K562 (cell line): ENCODE measurements around the gene SLC11A1. TPM values are rescaled to one million over a fixed set of nuclear protein-coding genes. Genes with fewer than 3 reads are reported as not detected.

Source experiments
- ATF1 ChIP-seq, 2 experiments: fragments of 450-650 bp in 1 of 2; IDR thresholded peaks; 2 replicates each; pipeline ENCODE4 v1.6.1; 2016; ENCODE audit warnings: missing compliant biosample characterization in 1 of 2, missing genetic modification characterization in 1 of 2
- CBFA2T3 ChIP-seq: fragments of 450-650 bp; IDR thresholded peaks from 2 replicates; pipeline ENCODE4 v1.6.1; 2017
- E2F6 ChIP-seq, 2 experiments: IDR thresholded peaks; 2 replicates each; pipeline ENCODE4 v1.6.1; 2011; ENCODE audit warnings: borderline replicate concordance in 1 of 2, control low read depth in 1 of 2, low read depth in 1 of 2, low read length in 1 of 2, mild to moderate bottlenecking in 1 of 2, mixed read lengths in 1 of 2, moderate library complexity in 1 of 2; ENCODE audit not compliant: insufficient read depth in 1 of 2, insufficient read length in 1 of 2, poor library complexity in 1 of 2, severe bottlenecking in 1 of 2; ENCODE audit errors: extremely low read depth in 1 of 2
- KDM5B ChIP-seq: fragments of 200-600 bp; sonication (generic); IDR thresholded peaks from 2 replicates; pipeline ENCODE4 v1.6.1; 2012; ENCODE audit warnings: low read depth, mild to moderate bottlenecking, moderate library complexity, low read length, control low read depth, inconsistent platforms; ENCODE audit not compliant: insufficient replicate concordance
- MBD2 ChIP-seq: sonication (generic); IDR thresholded peaks from 2 replicates; pipeline ENCODE4 v1.6.1; 2016; ENCODE audit warnings: low read depth, borderline replicate concordance
- NCOR1 ChIP-seq: fragments of 450-650 bp; IDR thresholded peaks from 2 replicates; pipeline ENCODE4 v1.6.1; 2016; ENCODE audit warnings: mild to moderate bottlenecking, moderate library complexity
- PRDM10 ChIP-seq: fragments of 450-650 bp; IDR thresholded peaks from 2 replicates; pipeline ENCODE4 v1.6.1; 2018; ENCODE audit not compliant: partially characterized antibody
- SOX6 ChIP-seq: fragments of 450-650 bp; IDR thresholded peaks from 2 replicates; pipeline ENCODE4 v1.6.1; 2014; ENCODE audit warnings: mild to moderate bottlenecking
- polyA plus RNA-seq, 8 experiments: library from polyadenylated mRNA; depleted of rRNA in 4 of 8; stranded (reverse) in 5 of 8; unstranded in 3 of 8; fragments of >200 nt; fragmentation: Nextera tagmentation in 2 of 8; fragmentation: Illumina TruSeq in 1 of 8; extraction: Ambion mirVana in 2 of 8; extraction: Trizol in 1 of 8; gene quantifications; 2 replicates each; pipeline versions ENCODE4 v1.2.1 to v1.2.3, GENCODE V29; 2011 to 2014; ENCODE audit warnings: inconsistent platforms in 1 of 8, missing spikeins in 1 of 8
- total RNA-seq, 7 experiments: library from RNA; depleted of rRNA in 6 of 7; stranded (reverse); fragments of >200 nt in 6 of 7; fragmentation: Illumina TruSeq in 2 of 7; extraction: Trizol in 2 of 7; gene quantifications; 2 replicates each; pipeline versions ENCODE4 v1.2.1 to v1.2.3, GENCODE V29; 2011 to 2021; ENCODE audit warnings: low replicate concordance in 1 of 7
- TF ChIP-seq, protein P1 (sequence below): fragments of 450-650 bp; IDR thresholded peaks from 2 replicates; pipeline ENCODE4 v1.6.1; 2016; ENCODE audit warnings: mild to moderate bottlenecking, moderate library complexity

The SLC11A1 gene
- total and polyA plus RNA-seq, 9 of the 15 experiments (the other 6 are each of a cell fraction or from before 2014, with no cell fraction given), result 0.35 to 1.6 (median 0.65) TPM

DNA sequence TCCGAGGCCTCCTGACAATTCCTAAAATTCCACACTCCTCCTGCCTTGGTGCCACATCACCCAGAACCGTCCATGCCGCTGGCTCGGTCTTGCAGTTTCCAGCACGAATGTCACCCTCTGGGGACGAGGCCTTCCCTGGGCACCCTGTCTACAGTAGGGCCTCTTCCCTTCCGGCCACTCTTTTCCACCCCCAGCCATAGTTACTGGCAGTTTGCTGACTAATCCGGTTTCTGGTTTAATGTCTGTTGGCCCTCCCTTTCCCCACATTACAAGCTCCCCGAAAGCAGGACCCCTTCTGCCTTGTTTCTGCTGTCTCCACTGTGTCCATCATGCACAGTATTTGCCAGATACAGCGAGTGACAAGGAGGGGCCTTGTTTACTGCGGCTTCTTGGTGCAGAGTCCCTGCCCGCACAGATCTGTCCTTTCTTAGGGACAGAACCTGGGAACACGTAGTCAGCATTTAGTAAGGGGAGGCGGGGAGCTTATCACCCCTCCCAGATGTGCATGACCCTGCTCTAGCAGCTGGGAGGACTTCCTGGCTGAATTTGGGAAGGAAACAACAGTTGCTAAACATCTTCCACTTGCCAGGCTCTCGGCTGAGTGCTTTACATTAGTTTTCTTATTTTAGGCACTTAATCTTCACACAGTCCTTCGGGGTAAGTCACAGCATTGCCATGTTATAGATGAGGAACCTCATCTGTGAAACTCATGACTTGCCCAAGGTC is 49.0 kb upstream of the SLC11A1 start (continued):
- TF ChIP-seq PRDM10, result peak; percentile 41
- TF ChIP-seq NCOR1, result peak; percentile 78
- peak; percentile 87 for TF ChIP-seq CBFA2T3
- TF ChIP-seq ATF1 (CRISPR knock-in tag; IDR thresholded peaks at IDR 0.05), result no peak
- TF ChIP-seq ATF1 (tag; IDR thresholded peaks at IDR 0.05), result peak; percentile 79
- TF ChIP-seq E2F6 (IDR thresholded peaks at IDR 0.05; ENCODE audit: borderline replicate concordance in 1 of 2, extremely low read depth in 1 of 2, insufficient read depth in 1 of 2, insufficient read length in 1 of 2, low read depth in 1 of 2, low read length in 1 of 2, poor library complexity in 1 of 2, severe bottlenecking in 1 of 2), result no peak
- TF ChIP-seq KDM5B, result peak; percentile 53
- TF ChIP-seq MBD2, result no peak
- peak; percentile 61; the same call in 1 of the 2 replicates for TF ChIP-seq SOX6
- TF ChIP-seq, protein P1, sequence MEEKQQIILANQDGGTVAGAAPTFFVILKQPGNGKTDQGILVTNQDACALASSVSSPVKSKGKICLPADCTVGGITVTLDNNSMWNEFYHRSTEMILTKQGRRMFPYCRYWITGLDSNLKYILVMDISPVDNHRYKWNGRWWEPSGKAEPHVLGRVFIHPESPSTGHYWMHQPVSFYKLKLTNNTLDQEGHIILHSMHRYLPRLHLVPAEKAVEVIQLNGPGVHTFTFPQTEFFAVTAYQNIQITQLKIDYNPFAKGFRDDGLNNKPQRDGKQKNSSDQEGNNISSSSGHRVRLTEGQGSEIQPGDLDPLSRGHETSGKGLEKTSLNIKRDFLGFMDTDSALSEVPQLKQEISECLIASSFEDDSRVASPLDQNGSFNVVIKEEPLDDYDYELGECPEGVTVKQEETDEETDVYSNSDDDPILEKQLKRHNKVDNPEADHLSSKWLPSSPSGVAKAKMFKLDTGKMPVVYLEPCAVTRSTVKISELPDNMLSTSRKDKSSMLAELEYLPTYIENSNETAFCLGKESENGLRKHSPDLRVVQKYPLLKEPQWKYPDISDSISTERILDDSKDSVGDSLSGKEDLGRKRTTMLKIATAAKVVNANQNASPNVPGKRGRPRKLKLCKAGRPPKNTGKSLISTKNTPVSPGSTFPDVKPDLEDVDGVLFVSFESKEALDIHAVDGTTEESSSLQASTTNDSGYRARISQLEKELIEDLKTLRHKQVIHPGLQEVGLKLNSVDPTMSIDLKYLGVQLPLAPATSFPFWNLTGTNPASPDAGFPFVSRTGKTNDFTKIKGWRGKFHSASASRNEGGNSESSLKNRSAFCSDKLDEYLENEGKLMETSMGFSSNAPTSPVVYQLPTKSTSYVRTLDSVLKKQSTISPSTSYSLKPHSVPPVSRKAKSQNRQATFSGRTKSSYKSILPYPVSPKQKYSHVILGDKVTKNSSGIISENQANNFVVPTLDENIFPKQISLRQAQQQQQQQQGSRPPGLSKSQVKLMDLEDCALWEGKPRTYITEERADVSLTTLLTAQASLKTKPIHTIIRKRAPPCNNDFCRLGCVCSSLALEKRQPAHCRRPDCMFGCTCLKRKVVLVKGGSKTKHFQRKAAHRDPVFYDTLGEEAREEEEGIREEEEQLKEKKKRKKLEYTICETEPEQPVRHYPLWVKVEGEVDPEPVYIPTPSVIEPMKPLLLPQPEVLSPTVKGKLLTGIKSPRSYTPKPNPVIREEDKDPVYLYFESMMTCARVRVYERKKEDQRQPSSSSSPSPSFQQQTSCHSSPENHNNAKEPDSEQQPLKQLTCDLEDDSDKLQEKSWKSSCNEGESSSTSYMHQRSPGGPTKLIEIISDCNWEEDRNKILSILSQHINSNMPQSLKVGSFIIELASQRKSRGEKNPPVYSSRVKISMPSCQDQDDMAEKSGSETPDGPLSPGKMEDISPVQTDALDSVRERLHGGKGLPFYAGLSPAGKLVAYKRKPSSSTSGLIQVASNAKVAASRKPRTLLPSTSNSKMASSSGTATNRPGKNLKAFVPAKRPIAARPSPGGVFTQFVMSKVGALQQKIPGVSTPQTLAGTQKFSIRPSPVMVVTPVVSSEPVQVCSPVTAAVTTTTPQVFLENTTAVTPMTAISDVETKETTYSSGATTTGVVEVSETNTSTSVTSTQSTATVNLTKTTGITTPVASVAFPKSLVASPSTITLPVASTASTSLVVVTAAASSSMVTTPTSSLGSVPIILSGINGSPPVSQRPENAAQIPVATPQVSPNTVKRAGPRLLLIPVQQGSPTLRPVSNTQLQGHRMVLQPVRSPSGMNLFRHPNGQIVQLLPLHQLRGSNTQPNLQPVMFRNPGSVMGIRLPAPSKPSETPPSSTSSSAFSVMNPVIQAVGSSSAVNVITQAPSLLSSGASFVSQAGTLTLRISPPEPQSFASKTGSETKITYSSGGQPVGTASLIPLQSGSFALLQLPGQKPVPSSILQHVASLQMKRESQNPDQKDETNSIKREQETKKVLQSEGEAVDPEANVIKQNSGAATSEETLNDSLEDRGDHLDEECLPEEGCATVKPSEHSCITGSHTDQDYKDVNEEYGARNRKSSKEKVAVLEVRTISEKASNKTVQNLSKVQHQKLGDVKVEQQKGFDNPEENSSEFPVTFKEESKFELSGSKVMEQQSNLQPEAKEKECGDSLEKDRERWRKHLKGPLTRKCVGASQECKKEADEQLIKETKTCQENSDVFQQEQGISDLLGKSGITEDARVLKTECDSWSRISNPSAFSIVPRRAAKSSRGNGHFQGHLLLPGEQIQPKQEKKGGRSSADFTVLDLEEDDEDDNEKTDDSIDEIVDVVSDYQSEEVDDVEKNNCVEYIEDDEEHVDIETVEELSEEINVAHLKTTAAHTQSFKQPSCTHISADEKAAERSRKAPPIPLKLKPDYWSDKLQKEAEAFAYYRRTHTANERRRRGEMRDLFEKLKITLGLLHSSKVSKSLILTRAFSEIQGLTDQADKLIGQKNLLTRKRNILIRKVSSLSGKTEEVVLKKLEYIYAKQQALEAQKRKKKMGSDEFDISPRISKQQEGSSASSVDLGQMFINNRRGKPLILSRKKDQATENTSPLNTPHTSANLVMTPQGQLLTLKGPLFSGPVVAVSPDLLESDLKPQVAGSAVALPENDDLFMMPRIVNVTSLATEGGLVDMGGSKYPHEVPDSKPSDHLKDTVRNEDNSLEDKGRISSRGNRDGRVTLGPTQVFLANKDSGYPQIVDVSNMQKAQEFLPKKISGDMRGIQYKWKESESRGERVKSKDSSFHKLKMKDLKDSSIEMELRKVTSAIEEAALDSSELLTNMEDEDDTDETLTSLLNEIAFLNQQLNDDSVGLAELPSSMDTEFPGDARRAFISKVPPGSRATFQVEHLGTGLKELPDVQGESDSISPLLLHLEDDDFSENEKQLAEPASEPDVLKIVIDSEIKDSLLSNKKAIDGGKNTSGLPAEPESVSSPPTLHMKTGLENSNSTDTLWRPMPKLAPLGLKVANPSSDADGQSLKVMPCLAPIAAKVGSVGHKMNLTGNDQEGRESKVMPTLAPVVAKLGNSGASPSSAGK, result peak; percentile 22; the same call in 1 of the 2 replicates
